ENCODE data around the gene ARF6.

DNA sequence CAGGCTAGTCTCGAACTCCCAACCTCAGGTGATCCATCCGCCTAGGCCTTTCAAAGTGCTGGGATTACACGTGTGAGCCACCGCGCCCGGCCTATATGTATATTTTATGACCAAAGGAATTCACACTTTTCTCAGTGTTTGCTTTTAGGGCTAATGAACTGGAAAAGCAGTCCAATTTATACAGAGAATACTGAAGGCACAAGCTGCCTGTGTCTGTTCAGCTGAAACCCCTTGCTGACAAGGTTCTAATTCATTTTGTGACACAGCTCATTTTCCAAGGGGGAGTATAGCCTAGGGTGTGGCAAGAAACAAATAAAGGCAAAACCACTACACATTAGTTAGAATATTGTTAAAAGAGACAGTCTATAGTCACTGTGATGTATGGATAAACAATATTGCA lies 22.0 kb upstream of the ARF6 start:
- TF ChIP-seq, protein P1, sequence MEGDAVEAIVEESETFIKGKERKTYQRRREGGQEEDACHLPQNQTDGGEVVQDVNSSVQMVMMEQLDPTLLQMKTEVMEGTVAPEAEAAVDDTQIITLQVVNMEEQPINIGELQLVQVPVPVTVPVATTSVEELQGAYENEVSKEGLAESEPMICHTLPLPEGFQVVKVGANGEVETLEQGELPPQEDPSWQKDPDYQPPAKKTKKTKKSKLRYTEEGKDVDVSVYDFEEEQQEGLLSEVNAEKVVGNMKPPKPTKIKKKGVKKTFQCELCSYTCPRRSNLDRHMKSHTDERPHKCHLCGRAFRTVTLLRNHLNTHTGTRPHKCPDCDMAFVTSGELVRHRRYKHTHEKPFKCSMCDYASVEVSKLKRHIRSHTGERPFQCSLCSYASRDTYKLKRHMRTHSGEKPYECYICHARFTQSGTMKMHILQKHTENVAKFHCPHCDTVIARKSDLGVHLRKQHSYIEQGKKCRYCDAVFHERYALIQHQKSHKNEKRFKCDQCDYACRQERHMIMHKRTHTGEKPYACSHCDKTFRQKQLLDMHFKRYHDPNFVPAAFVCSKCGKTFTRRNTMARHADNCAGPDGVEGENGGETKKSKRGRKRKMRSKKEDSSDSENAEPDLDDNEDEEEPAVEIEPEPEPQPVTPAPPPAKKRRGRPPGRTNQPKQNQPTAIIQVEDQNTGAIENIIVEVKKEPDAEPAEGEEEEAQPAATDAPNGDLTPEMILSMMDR (IDR thresholded peaks at IDR 0.05) = no peak
- TF ChIP-seq POLR2A (IDR thresholded peaks at IDR 0.05) = no peak
- TF ChIP-seq POLR2AphosphoS5 (IDR thresholded peaks at IDR 0.05; ENCODE audit: insufficient read depth in 1 of 2, low read depth in 1 of 2) = no peak
